Measurements from ENCODE around the gene CITED1. TPM values are rescaled to one million over a fixed set of nuclear protein-coding genes. Genes with fewer than 3 reads are reported as not detected.

CITED1 gene
- total RNA-seq, 1 experiment from 2014 or later = 1.1 TPM

GRCh38 chrX:72265263-72265662, 40.5 kb downstream of the CITED1 start:
- WGBS (ENCODE audit: extremely low coverage, insufficient read length, low lambda C conversion rate) = no CpG with 5 or more reads among the region's 3 CpGs
- Histone ChIP-seq H4K5ac (ENCODE audit: insufficient read length, low read depth, low read length) (no peak overlapping the region), H2BK15ac (ENCODE audit: low read depth, low read length) (no peak overlapping the region), H2BK120ac (ENCODE audit: low read depth, low read length, poor library complexity, severe bottlenecking) (no peak overlapping the region), H3K18ac (ENCODE audit: insufficient read length, low read depth, low read length) (no peak overlapping the region), H3K56ac (ENCODE audit: insufficient read length, low read depth, low read length) (no peak overlapping the region), H3K27ac (ENCODE audit: insufficient read length, low read depth, low read length) (no peak overlapping the region), H4K20me1 (ENCODE audit: control insufficient read depth, insufficient read depth, insufficient read length) (no peaks in the 10 kb centered on the region), H4K8ac (replicated peaks; ENCODE audit: insufficient read length, low read depth, low read length) (no peak overlapping the region), H3K23ac (ENCODE audit: insufficient read length, low read depth, low read length) (no peak overlapping the region), H4K91ac (ENCODE audit: insufficient read length, low read depth, low read length) (no peak overlapping the region), H2AFZ (ENCODE audit: low read length) (no peak overlapping the region), H2BK5ac (ENCODE audit: insufficient read length, low read length) (no peak overlapping the region), H3K14ac (ENCODE audit: insufficient read depth, low read length) (no peak overlapping the region), H2AK5ac (ENCODE audit: insufficient read length, low read length) (no peak overlapping the region), H3T11ph (ENCODE audit: low read length) (no peak overlapping the region), H3K9ac (ENCODE audit: extremely low read depth, insufficient read length, low read length) (no peak overlapping the region), H3K4me1 (ENCODE audit: insufficient read depth, low read length) (no peaks in the 10 kb centered on the region), H3K4ac (ENCODE audit: low read depth, low read length) (no peak overlapping the region), H3K79me2 (ENCODE audit: insufficient read depth, low read length) (no peaks in the 10 kb centered on the region), H2BK12ac (ENCODE audit: insufficient read length, low read depth, low read length) (no peak overlapping the region), H3K79me1 (ENCODE audit: insufficient read depth, low read depth, low read length, poor library complexity, severe bottlenecking) (no peaks in the 10 kb centered on the region), H3K4me2 (ENCODE audit: insufficient read depth, insufficient read length, low read length) (no peak overlapping the region), H3K9me3 (ENCODE audit: control insufficient read depth, low read depth, low read length) (peaks cover 5% of the 10 kb centered on the region), H2BK20ac (ENCODE audit: low read depth, low read length, poor library complexity, severe bottlenecking) (no peak overlapping the region), H3K23me2 (ENCODE audit: insufficient read length, low read depth, low read length, poor library complexity, severe bottlenecking) (no peaks in the 10 kb centered on the region), H3K27me3 (ENCODE audit: insufficient read depth, low read length) (no peaks in the 10 kb centered on the region)
- no peak for DNase-seq
- H3K4me1 Mint-ChIP-seq = no peaks in the 10 kb centered on the region
- no peak overlapping the region for H3K27ac Mint-ChIP-seq
- TF ChIP-seq CTCF (conservative IDR thresholded peaks at IDR 0.05) = no peak
- peaks cover 19 to 32% (median 32%) of the 10 kb centered on the region in 3 experiments for H3K36me3 Mint-ChIP-seq (ENCODE audit: insufficient read depth in 1 of 3, low read depth in 3 of 3)
- H3K9me3 Mint-ChIP-seq = peaks cover 20 to 26% of the 10 kb centered on the region in 2 experiments
- no peak overlapping the region for H3K4me3 Mint-ChIP-seq
- no peaks in the 10 kb centered on the region for H3K27me3 Mint-ChIP-seq (ENCODE audit: low read depth)
